HG03354 (cell line): ENCODE measurements around the gene ANKRD22.

Experiments used
- ATAC-seq: cut with Tn5 transposase; IDR thresholded peaks from one replicate; pipeline ENCODE4 v1.9.1; 2021; ENCODE audit warnings: mild to moderate bottlenecking; ENCODE audit not compliant: unreplicated experiment, poor library complexity, severe bottlenecking

The ANKRD22 gene

DNA sequence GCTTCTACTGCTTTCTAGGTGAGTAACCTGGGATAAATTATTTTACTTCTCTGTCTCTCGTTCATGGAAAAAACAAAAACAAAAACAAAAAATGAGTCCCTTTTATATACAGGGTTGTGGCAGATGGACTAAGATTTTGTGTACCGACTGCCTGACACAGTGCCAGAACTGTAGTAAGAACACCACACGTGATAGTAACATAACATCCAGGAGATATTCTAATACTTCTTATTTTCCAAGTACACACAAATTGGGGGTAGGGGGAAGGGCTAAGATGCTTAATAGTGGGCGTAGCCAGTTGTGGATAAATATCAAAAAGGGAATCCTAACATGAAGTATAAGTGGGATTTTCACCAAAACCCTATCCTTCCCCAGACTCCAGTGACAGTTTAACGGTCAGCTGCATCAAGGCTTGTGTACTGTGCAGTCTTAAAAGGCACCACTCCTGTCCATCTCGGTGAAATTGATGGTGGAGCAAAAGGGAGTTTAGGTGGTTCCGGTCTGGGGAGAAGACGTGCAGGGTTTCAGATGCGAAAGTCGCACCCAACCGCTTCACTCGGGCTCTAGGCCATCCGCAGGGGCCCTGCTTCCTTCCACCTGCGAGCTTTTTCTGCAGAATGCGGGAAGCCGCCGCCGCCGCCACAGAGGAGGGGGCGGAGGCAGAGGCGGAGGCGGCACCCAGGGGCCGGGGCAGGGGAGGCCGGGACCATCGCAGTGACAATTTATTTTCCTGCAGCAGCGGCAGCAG, 28.1 kb upstream of the ANKRD22 start, which contains the start of gene STAMBPL1:
Gene STAMBPL1, plus strand, starts transcription at position 712 of the 748 bp plus-strand sequence. CDS start 21,464 bp downstream, outside the sequence.
- ATAC-seq: peak; percentile 55

DNA sequence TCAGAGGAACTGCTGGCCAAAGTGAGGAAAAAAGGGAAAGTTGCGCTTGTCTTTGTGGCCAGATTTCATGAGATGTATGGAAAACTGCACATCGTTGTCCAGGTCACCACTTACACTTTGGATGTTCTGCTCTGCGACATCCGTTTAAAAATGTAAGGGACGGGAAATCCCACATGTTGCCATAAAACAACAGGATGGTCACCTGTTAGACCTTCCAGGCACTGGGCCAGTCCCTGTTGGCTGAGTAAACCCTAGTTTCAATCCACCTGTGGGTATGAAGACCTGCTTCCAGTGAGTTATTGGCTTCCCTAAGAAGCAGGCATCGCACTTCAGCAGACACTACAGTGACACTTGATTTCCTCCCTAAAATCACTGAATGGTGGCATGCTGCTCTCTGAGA, 25.7 kb upstream of the ANKRD22 start:
- no peak for ATAC-seq

DNA sequence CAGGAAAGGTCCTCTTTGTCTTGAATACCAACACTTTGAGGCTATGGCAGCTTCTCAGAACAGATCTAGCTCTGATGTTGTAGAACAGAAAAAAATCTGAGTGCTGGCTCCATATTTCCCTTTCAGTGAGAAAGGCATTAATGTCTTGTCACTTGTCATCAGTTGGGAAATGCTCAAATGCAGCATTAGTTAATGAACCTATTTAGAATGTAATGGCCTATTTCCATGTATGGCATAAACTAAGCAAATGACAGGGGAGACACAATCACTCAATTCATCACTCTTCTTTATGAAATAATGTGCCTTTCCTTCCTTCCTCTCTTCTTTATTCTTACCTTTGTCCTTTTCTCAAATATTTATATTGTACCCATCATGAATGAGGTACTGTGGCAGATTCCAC, 23.4 kb upstream of the ANKRD22 start:
- no peak for ATAC-seq

DNA sequence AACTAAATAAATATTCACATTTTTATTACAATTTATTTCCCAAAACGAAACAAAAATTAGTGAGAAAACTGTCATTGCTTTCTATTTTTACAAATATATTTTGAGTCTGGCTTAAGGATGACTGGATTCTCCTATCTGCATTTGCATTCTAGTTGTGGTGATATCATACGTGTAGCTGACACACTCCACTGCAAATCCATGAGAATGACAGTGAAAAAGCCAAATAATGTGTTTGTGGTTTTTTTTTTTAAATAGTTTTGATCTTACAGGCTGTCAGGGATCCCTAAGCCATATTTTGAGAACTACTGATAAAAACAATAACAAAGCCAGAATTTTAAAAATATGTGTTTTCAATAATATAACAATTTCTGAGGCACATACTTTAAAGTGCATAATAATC, 22.6 kb upstream of the ANKRD22 start:
- ATAC-seq: no peak

DNA sequence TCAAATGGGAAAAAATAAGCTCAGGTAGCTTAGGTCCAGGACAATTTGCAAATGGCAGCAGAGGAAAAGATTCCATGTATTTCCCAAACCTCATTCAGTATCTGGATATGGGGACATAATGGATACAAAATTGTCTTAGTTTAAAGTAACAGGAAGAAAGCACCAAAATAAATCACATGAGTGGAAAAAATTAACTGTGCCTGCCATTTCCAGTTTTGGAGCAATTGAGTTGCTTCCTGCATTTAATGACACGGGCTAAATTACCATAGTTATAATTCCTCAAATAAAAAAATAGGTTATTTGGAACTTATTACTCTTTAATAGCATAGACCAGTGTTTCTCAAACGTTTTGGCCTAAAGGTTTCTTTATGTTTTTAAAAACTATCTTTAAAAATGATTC, 22.1 kb upstream of the ANKRD22 start:
- ATAC-seq: no peak

DNA sequence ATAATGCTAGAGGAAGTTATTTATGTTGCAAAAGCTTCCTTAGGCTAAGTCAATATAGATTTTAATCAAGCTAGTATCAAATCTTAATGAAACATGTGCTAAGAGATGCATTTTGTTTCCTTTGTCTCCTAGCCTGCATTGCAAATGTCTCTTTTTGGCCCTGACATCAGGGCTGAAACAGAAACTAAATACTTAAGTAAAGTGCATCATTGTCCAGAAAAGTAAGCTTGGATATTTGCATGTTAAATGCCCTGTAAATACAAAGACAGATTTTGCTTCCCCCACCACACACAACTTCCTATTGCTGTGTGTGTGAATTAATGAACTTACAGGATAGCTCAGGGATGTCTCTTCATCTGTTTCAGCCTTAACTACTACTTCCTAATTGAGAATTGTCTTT, 18.4 kb upstream of the ANKRD22 start:
- peak; percentile 79 for ATAC-seq

DNA sequence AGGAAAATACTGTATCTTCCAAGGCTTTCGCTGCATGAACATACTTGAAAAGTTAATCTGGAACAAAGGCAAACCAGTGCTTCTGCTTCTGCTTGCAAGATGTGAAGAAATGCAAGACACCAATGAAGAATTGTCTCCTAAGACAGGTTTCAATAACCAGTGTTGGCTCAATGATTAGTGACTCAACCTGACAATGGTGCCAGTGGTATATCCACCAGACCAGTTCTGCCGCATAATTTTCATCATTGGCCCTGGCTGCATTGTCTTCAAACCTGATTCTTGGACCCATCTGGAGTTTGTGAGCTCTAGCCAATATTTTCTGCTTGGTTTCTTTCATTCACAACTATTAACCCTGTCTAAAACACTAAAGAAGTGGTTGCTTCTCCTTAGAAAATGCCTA, 14.8 kb upstream of the ANKRD22 start:
- no peak for ATAC-seq

DNA sequence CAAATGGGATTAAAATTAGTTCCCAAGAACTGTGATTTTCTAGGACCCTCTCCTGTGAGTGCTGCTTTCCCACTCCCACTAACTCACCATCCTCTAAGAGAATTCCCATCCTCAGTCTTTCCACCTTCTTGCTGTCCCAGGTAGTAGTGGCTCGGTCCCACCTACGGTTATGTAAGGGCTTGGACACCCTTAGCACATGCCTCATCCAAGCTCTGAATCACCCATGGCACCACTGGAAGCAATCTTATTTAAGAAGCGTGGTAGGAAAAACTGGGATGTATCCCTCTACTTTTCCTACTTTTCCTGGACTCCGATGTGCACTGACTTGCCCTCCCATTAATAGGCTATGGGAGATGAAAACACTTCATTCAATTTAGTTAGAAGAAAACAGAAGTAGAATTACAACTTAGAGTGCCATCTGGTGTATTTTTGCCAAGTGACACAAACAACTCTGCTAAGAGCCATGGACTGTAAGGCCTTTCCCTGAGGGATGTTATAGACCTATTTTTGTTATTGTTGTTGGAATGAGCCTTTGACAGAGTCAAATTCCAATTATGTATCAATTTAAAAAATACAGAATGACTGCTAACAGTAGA, 13.7 kb upstream of the ANKRD22 start:
- ATAC-seq: no peak

DNA sequence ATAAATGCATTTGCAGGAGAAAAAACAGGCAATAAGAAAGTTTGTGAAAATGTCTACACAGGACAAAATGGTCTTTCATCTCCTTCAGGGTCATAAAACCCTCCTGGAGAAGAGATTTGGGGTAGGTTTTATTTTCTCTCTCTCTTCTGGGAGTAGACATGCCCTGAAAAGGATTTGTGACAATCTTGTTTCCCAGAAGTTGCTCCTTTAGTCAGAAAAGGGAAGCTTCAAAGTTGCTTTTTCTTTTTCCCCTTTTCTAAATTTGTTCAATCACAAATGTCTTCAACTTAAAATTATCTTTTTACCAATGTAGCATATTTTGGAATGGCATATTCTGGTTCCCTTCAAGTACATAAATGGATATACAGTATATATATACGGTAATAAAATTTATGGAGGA, 9.4 kb upstream of the ANKRD22 start:
- no peak for ATAC-seq

DNA sequence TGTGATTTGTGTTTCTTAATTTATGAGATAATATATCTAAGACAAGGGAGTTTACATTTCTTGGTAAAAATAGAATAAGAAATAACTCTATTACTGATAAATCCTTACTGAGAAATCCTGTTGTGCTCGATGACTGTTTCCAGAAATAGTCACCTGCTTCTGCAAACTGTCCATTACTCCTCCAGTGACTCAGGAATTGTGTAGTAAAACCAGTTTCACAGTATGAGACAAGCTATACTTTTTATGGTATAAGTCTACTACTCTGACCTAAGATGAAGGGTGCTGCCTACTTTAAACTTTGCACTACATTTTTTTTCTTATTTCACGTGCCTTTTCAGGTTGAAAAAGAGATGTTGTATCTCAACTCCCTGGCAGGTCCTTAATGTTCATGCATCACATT, 6.8 kb upstream of the ANKRD22 start:
- ATAC-seq: no peak

DNA sequence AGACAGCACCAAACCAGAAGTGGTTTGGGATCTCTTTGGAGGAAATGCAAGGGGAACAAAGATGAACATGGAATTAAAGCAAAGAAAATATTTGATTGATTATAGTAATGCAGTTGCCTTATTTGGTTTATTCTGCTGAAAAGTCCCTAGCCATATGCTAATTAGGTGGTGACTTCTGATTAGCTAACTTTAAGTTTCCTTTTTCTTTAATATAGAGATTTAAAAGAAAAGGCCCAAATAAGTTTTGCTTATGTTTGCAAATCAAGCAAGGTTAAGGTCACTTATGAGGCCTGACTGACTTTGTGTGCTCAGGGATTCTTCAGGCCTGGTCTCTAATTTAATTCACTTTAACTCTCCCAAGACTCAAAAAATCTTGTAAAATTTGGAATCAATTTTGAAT, 6.2 kb upstream of the ANKRD22 start:
- no peak for ATAC-seq

DNA sequence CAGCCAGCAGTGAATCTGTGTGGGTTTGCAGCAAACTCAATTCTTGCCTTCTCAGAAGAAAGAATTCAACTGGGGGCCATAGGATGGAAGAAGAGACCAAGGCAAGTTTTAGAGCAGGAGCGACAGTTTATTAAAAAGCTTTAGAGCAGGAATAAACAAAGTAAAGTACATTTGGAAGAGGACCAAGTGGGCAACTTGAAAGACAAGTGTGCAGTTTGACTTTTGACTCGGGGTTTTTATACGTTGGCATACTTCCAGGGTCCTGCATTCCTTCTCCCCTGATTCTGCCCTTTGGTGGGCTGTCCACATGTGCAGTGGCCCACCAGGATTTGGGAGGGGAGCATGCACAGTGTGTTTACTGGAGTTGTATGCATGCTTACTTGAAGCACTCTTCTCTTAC, 3.0 kb upstream of the ANKRD22 start:
- ATAC-seq: no peak

DNA sequence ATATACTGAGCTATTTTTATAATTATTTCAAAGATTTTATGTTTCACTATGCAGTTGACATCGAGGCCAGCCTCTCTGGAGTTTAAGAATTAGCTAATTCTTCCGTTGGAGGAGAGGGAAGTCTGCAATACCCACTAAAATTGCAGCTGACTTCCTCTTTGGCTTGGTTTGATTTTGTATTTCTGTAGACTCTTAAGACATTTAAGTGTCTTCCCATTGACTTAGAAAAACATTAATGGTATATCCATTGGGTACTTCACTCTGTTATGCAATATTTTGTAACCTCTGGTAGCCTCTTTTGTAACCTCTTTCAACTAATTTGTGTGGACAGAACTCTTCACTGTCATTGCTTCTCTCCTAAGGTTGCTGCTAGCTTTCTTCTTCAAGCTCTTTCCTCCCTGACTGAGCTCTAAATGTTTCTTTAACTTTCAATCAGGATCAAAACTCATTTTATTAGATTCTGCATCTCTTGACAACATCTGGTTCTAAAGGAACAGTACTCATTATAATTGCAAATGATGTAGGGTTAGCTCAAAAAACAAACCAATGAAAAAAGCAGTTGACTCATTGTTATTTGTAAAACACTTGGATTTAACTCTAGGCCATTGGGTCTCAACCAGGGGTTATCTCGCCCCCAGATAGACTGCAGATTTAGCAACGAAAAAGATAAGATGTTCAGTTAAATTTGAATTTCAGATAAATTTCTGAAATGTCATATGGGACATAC, 1.7 kb upstream of the ANKRD22 start:
- ATAC-seq: no peak

DNA sequence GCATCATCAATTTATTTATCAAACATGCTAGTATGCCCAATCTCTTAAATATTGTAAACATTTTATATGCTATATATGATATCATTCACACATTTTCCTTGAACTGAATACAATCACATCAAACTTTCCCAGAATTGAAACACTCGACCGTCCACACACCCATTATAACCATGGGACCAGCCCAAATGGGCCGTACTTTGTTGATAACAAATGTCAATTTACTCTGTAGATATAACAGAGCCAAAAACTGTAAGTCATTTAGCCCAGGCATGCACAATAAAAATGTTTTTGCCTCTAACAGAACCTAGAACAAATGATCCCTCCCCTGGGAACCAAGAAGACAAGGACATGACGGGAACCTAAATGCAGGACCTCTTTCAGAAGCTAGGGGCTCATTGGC, 683 bp upstream of the ANKRD22 start:
- ATAC-seq: no peak

DNA sequence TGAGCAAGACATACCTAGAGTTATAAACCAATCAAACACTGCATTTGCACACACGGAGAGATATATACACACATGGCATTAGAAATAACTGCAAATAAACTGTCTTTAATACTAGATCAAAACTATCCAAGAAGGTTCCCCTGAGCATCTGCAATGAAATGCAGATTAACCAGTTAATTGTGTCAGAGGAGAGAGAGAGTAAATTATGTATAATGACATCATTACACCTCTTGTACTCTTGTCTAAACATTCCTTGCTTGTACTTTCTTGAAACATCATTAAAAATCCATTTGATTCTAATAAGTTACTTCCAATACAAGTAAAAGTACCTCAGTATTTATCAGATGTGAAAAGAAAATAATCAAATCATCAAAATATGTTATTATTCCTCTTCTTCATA, 932 bp downstream of the ANKRD22 start:
- ATAC-seq: no peak

DNA sequence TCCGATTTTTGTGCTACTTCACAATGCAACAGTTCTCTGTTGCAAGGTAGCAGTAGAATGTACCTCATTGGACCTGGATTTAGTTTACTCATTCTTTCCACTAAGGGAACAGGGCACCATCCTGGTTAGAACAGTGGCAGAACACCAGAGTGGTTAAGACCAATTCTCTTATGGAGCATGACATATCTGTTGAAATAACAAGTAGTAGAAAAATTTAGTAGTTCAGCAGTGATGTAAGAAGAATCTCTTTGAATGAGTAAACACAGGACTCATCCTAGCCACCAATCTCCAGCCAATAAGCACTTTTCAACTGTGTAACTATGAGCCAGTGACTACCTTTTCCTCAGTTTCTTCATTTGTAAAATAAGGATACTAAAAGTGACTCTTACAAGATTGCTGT, 2.4 kb downstream of the ANKRD22 start:
- no peak for ATAC-seq

DNA sequence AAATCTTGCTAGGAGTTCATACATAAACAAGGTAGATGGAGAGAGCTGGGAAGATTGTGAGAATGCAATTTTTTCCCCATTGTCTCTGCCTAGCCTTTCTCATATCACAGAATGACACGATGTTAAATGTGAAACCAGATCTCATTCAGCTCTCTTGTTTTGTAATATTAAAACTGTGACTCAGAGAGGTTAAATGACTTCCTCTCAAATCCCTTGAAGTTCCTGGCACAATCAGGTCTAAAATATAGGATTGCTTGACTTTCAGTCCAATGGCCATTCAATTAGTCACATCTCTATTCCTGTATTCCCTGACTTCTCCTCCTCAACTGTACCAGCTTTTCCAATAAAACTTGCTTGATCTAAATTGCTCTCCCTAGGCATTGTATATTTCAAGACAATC, 3.1 kb downstream of the ANKRD22 start:
- ATAC-seq: no peak

DNA sequence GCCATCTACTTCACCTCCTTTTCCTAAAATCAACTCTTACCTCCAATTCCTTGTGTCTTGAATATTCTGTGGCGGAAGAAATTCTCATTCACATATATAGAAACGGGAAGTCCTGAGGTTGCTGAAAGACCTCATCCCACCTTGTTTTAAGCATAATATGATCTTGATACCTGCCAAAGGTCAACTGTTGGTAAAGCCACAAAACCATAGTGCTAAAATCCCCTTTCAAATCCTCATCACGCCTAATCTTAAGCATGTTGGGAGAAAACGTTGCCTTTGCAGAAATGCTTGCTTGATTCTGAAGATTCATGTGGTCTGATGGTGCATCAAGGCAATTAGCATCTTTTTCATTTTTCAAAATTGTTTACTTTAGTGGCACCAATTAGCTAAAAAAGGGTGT, 8.5 kb downstream of the ANKRD22 start:
- ATAC-seq: no peak

DNA sequence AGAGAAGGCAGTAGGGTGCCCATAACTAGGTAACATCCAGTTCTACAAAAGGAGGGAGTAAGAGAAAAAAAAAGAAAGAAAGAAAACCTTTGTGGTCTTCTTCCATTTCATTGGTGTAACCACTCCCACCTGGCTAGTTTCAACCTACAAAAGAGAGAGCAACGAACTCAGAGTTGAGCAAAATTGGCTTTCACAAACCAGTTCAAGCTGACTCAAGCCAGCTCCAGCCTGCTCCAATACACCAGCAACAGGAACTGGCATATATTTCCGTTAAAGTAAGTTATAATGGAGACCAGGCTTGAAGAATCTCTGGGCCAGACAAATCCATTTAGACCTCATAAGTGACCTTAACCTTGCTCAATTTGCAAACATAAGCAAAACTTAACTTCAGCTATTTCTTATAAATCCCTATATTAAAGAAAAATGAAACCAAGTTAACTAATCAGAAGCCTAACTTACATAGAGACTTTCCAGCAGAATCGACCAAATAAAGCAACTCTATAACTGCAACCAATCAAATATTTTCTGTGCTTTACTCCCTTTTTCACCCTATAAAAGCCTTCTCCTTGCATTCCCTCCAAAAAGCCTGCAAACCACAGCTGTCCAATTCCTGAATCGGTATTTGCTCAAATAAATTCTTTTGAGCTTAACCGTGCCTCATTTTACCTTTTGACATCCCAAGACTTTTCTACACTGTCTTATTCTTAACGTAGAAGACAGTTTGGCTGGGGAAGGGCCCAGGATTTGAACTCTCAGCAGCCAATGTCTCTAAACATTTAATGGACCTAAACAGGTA, 10.1 kb downstream of the ANKRD22 start:
- ATAC-seq: no peak

DNA sequence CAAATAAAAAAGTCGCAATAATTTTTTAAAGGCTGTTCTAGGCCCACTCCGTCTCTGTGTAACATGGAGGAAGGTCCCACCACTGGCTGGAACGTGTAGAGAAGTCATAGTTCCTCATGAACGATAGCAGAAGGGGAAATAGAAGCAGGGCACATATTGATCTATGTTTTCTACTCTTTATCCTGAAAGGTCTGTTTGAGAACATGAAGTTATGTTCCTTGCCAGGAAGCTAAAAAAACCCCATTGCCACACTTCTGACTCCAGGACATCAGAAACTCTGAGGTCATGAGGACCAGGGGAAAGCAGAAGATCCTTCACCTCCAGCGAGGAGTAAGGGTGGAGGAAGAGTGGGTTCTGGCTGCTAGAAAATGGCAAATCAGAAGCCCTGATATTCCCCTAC, 10.8 kb downstream of the ANKRD22 start:
- ATAC-seq: no peak
